HG03439 (cell line): ENCODE data around the gene ZNF655.
"Not testable (repeated sequence)": the region's sequence is repeated elsewhere in the genome, so short reads cannot be mapped to it uniquely, and the experiment has no call there.

Source experiments
- ATAC-seq: cut with Tn5 transposase; IDR thresholded peaks from one replicate; pipeline ENCODE4 v1.9.1; 2021; ENCODE audit warnings: mild to moderate bottlenecking, moderate library complexity; ENCODE audit not compliant: unreplicated experiment

The ZNF655 gene

GRCh38 chr7:99559175-99559915 lies 903 bp downstream of the ZNF655 start:
- no peak for ATAC-seq

- no peak for ATAC-seq
Measured at GRCh38 chr7:99560834-99561736, 2.6 kb downstream of the ZNF655 start.

GRCh38 chr7:99561737-99562051 lies 3.3 kb downstream of the ZNF655 start:
- no peak for ATAC-seq

GRCh38 chr7:99562114-99562784 lies 3.8 kb downstream of the ZNF655 start:
- ATAC-seq: no peak

GRCh38 chr7:99562832-99563231 lies 4.4 kb downstream of the ZNF655 start:
- ATAC-seq: no peak

DNA sequence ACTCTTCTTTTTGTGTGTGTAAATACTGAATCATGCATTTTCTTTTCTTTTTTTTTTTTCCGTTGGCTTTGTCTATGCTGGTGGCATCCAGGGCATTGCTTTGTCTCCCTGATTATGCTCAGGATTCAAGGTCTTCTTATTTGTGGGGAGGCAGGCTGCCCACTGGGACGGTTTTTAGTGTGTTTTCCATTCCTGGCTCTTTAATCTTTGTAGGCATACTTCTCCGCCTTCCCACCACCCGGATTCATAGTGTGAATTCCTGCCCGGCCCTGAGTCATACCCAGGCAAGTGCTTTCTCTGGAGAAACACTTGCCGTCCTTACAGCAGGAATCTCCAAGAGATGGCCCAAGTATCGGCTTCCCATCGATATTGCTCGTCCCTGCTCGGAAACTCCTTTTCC lies 5.2 kb downstream of the ZNF655 start:
- ATAC-seq: no peak

DNA sequence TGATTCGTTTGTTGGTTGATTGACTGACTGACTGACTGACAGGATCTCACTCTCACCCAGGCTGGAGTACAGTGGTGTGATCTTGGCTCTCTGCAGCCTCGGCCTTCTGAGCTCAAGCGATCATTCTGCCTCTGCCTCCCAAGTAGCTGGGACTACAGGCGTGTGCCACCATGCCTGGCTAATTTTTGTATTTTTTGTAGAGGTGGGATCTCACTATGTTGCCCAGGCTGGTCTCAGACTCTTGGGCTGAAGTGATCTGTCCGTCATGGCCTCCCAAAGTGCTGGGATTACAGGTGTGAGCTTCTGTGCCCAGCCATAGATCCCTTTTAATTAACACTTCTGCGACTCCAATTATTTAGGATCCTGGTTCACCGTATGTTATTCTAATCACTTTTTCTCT lies 10.3 kb downstream of the ZNF655 start:
- not testable (repeated sequence) for ATAC-seq

- no peak for ATAC-seq
Measured at GRCh38 chr7:99571768-99572167, 13.3 kb downstream of the ZNF655 start.

- no peak for ATAC-seq
Measured at GRCh38 chr7:99573257-99573656, 14.8 kb downstream of the ZNF655 start.

- ATAC-seq: no peak
Measured at GRCh38 chr7:99576251-99576650, 17.8 kb downstream of the ZNF655 start.

- no peak for ATAC-seq
Measured at GRCh38 chr7:99579281-99579955, 21.0 kb downstream of the ZNF655 start.

DNA sequence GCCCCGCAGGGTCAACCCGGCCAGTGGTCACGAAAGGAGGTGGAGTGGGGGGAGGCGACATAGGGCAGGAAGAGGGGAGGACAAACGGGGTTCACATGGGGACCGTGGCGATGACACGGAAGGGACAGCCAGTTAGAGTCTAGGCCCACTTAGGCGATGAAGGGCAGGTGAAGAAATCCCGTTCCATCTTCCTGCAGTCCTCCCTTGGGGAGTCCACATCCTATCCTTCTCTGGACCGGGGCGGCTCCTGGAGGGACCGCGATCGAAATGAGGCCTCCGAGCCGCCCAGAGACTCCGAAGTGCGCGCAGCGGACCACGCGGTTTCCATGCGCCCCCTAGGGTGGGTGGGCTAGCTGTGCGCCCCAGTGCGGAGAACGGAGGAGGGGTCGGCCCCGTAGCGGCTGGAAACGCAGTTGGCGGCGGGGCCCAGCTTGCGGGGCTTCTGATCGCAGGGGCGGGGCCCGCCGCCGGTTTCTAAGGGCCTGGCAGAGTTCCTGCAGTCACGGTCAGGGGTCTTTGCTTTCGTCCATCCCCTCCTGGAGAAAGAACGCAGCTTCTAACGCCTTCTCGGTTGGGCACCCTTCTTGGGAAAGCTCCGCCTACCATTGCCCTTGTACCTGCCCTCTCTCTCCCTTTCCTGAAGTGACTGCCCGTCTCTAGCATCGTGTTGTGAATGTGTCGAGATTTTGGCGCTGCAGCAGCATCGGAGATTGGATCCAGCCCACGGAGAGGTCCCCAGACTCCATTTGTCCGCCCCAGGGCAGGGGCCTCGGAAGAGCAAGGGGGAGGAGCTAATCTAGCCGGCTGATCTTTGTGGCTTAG lies 21.7 kb downstream of the ZNF655 start:
- ATAC-seq: no peak

- not testable (repeated sequence) for ATAC-seq
Measured at GRCh38 chr7:99580778-99581332, 22.4 kb downstream of the ZNF655 start.

- ATAC-seq: no peak
Measured at GRCh38 chr7:99588868-99589267, 30.4 kb downstream of the ZNF655 start.

DNA sequence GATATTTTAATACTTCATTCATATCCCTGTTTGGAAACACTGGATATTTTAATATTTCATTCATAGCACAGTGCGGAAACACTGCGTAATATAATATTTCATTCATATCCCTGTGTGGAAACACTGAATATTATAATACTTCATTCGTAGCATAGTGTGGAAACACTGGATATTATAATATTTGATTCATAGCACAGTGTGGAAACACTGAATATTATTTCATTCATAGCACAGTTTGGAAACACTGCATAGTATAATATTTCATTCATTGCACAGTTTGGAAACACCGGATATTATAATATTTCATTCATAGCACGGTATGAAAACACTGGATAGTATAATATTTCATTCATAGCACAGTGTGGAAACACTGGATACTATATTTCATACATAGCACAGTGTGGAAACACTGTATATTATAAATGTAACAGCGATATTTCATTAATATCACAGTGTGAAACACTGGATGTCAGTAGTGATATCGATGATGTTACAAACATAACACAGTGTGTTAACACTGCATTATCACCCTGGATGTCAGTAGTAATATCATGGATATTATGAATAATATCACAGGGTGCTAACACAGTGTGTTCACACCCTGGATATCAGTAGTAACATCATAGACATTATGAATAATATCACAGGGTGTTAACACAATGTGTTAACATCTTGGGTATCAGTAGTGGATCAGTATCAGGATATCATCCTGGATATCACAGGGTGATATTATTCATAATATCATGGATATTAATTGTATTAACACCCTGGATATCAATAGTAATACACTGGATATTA lies 36.7 kb downstream of the ZNF655 start:
- no peak for ATAC-seq

GRCh38 chr7:99596408-99596955 lies 38.0 kb downstream of the ZNF655 start:
- no peak for ATAC-seq

- no peak for ATAC-seq
Measured at GRCh38 chr7:99597762-99598501, 39.5 kb downstream of the ZNF655 start, which contains the start of gene TMEM225B. Gene TMEM225B, plus strand, starts transcription at chr7:99598267. Its CDS starts 6,122 bp downstream, at chr7:99604389.

GRCh38 chr7:99599836-99600235 lies 41.4 kb downstream of the ZNF655 start:
- no peak for ATAC-seq
